Ectodermal cell (in vitro differentiated cells): Measurements from ENCODE around the gene AKIRIN1.
"Not testable (repeated sequence)": the region's sequence is repeated elsewhere in the genome, so short reads cannot be mapped to it uniquely, and the experiment has no call there.

ENCODE experiments used
- H3K27ac ChIP-seq: 2 replicates; pipeline ENCODE4 v1.7.0; 2013; ENCODE audit warnings: mild to moderate bottlenecking, low read depth, low read length; ENCODE audit not compliant: insufficient read depth, poor library complexity, severe bottlenecking
- H3K27me3 ChIP-seq: 2 replicates; pipeline ENCODE4 v1.7.0; 2013; ENCODE audit warnings: mild to moderate bottlenecking, low read length; ENCODE audit not compliant: insufficient read depth, control insufficient read depth, poor library complexity, severe bottlenecking
- H3K36me3 ChIP-seq: one replicate; pipeline ENCODE4 v1.7.0; 2013; ENCODE audit warnings: low read length; ENCODE audit not compliant: control insufficient read depth, insufficient read depth
- H3K4me1 ChIP-seq: one replicate; pipeline ENCODE4 v1.7.0; 2013; ENCODE audit warnings: low read length; ENCODE audit not compliant: control insufficient read depth, insufficient read depth
- H3K4me3 ChIP-seq: 2 replicates; pipeline ENCODE4 v1.7.0; 2013; ENCODE audit warnings: low read depth, low read length, control low read depth; ENCODE audit not compliant: insufficient read depth
- H3K9me3 ChIP-seq: 2 replicates; pipeline ENCODE4 v1.7.0; 2013; ENCODE audit warnings: mild to moderate bottlenecking, low read length, moderate library complexity; ENCODE audit not compliant: control insufficient read depth
- WGBS, 2 experiments: methylation state at CpG; one replicate each; pipeline ENCODE4 v1.1.7; 2013; ENCODE audit warnings: missing lambda C conversion rate in 2 of 2; 5-methylcytosine and 5-hydroxymethylcytosine counted together

AKIRIN1 gene

DNA sequence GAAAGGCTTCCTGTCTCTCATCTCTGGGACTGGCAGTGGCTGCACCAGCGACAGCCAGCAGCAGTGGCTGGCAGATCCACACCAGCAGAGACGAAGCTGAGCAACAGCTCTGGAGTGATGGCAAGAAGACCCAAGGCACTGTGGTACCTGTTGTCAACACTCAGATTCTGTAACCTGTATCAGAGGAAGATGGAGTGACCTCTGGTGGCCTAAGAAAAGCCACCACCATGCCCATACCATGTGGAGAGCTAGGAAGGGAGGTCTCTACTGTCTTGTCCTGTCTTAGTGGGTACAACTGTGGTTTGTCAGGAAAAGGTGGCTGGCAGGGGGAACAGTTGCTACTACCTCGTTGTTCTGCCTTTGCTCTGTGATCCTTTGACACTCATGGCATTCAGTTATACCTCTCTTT is 26.9 kb upstream of the AKIRIN1 start:
- H3K9me3 ChIP-seq, result no peaks in the 10 kb centered on the region
- no peaks in the 10 kb centered on the region for H3K36me3 ChIP-seq
- H3K4me3 ChIP-seq, result no peak overlapping the region
- H3K4me1 ChIP-seq, result no peaks in the 10 kb centered on the region
- no peak overlapping the region for H3K27ac ChIP-seq
- WGBS, 2 experiments, result 86 to 91% methylated on average over 3 of the region's 3 CpGs
- H3K27me3 ChIP-seq, result no peaks in the 10 kb centered on the region

- H3K9me3 ChIP-seq, H3K4me3 ChIP-seq, H3K4me1 ChIP-seq, H3K27me3 ChIP-seq, H3K36me3 ChIP-seq, H3K27ac ChIP-seq: not testable (repeated sequence)
- 72% methylated on average over 6 of the region's 6 CpGs for WGBS, 2 experiments
These were observed 17.9 kb upstream of the AKIRIN1 start for GRCh38 chr1:38973145-38973544.

GRCh38 chr1:38973659-38974437 is 17.2 kb upstream of the AKIRIN1 start:
- H3K27me3 ChIP-seq, result no peaks in the 10 kb centered on the region
- H3K4me3 ChIP-seq, result no peak overlapping the region
- 88% methylated on average over 12 of the region's 13 CpGs for WGBS, 2 experiments
- no peaks in the 10 kb centered on the region for H3K4me1 ChIP-seq
- H3K9me3 ChIP-seq, result no peaks in the 10 kb centered on the region
- no peaks in the 10 kb centered on the region for H3K36me3 ChIP-seq
- no peak overlapping the region for H3K27ac ChIP-seq

GRCh38 chr1:38977399-38978244 is 13.5 kb upstream of the AKIRIN1 start:
- not testable (repeated sequence) for H3K27me3 ChIP-seq, H3K4me1 ChIP-seq, H3K27ac ChIP-seq, H3K36me3 ChIP-seq, H3K9me3 ChIP-seq, H3K4me3 ChIP-seq
- 92 to 96% methylated on average over 11 to 12 of the region's 12 CpGs for WGBS, 2 experiments

- not testable (repeated sequence) for H3K4me1 ChIP-seq, H3K4me3 ChIP-seq, H3K36me3 ChIP-seq, H3K9me3 ChIP-seq, H3K27me3 ChIP-seq, H3K27ac ChIP-seq
- WGBS, 2 experiments, result 93 to 96% methylated on average over 6 of the region's 6 CpGs
These were observed 12.9 kb upstream of the AKIRIN1 start for GRCh38 chr1:38978245-38978542.

- 77 to 93% methylated on average over 1 of the region's 1 CpG for WGBS, 2 experiments
- not testable (repeated sequence) for H3K27ac ChIP-seq, H3K9me3 ChIP-seq, H3K4me1 ChIP-seq, H3K27me3 ChIP-seq, H3K4me3 ChIP-seq, H3K36me3 ChIP-seq
These were observed 11.7 kb upstream of the AKIRIN1 start for GRCh38 chr1:38979380-38979779.

DNA sequence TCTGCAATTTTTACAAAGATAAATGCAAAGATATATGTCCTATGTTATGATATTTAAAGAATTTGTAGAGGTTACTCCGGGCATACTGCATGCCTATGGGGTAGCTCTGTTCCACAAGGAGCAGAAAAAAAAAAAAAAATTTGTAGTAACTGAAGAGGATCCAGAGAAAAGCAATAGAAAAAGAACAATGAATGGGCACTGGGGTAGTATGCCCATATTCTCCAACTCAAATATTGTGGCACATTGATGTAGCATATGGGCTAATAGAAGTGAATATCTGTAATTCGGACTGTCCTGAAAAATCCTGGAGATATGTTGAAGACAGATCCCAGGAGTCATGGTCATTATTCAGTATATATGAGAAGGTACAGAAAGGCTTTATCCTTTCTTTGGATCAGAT is 1.1 kb upstream of the AKIRIN1 start:
- Histone ChIP-seq H3K36me3 (peaks cover 2% of the 10 kb centered on the region), H3K4me1 (peaks cover 20% of the 10 kb centered on the region), H3K9me3 (no peaks in the 10 kb centered on the region), H3K27ac (peak overlapping the region; percentile 92), H3K4me3 (peak overlapping the region; percentile 92), H3K27me3 (no peaks in the 10 kb centered on the region)
- WGBS, 2 experiments, result 58 to 65% methylated on average over 2 of the region's 2 CpGs

- peaks cover 6% of the 10 kb centered on the region for H3K36me3 ChIP-seq
- peaks cover 20% of the 10 kb centered on the region for H3K4me1 ChIP-seq
- peak overlapping the region; percentile 92 for H3K4me3 ChIP-seq
- H3K27ac ChIP-seq, result peak overlapping the region; percentile 92
- no peaks in the 10 kb centered on the region for H3K9me3 ChIP-seq
- 13 to 18% methylated on average over 5 of the region's 5 CpGs for WGBS, 2 experiments
- H3K27me3 ChIP-seq, result no peaks in the 10 kb centered on the region
These were observed 714 bp upstream of the AKIRIN1 start for GRCh38 chr1:38990386-38990737.

GRCh38 chr1:38991638-38992411 is 749 bp downstream of the AKIRIN1 start:
- Histone ChIP-seq H3K4me1 (peaks cover 13% of the 10 kb centered on the region), H3K9me3 (no peaks in the 10 kb centered on the region), H3K27me3 (no peaks in the 10 kb centered on the region), H3K27ac (peak overlapping the region; percentile 92), H3K36me3 (peaks cover 14% of the 10 kb centered on the region), H3K4me3 (peak overlapping the region; percentile 92)
- 0 to 1% methylated on average over 30 of the region's 30 CpGs for WGBS, 2 experiments
